Nephron (organoid): ENCODE results near the gene C8A.

Experiments
- H3K27ac Mint-ChIP-seq, 3 experiments: 2 replicates each; pipeline ENCODE4 v1.8.0; 2020; ENCODE audit warnings: mixed read lengths in 3 of 3, mild to moderate bottlenecking in 2 of 3, moderate library complexity in 1 of 3
- H3K27me3 Mint-ChIP-seq: 2 replicates; pipeline ENCODE4 v1.8.0; 2021; ENCODE audit warnings: low read depth, mild to moderate bottlenecking, moderate library complexity, mixed read lengths
- H3K36me3 Mint-ChIP-seq: 2 replicates; pipeline ENCODE4 v1.8.0; 2020; ENCODE audit warnings: low read depth, mixed read lengths
- H3K4me1 Mint-ChIP-seq: 2 replicates; pipeline ENCODE4 v1.8.0; 2020; ENCODE audit warnings: mixed read lengths
- H3K4me3 Mint-ChIP-seq, 3 experiments: 2 replicates each; pipeline ENCODE4 v1.8.0; 2020; ENCODE audit warnings: mild to moderate bottlenecking in 3 of 3, mixed read lengths in 3 of 3, moderate library complexity in 2 of 3
- H3K9me3 Mint-ChIP-seq: 2 replicates; pipeline ENCODE4 v1.8.0; 2020; ENCODE audit warnings: mixed read lengths
- CTCF ChIP-seq, 3 experiments: fragments of 200-600 bp; sonication (generic); IDR thresholded peaks; one replicate each; pipeline ENCODE4 v1.5.0; 2021; ENCODE audit warnings: antibody characterized with exemption in 3 of 3; ENCODE audit not compliant: unreplicated experiment in 3 of 3

C8A gene

DNA sequence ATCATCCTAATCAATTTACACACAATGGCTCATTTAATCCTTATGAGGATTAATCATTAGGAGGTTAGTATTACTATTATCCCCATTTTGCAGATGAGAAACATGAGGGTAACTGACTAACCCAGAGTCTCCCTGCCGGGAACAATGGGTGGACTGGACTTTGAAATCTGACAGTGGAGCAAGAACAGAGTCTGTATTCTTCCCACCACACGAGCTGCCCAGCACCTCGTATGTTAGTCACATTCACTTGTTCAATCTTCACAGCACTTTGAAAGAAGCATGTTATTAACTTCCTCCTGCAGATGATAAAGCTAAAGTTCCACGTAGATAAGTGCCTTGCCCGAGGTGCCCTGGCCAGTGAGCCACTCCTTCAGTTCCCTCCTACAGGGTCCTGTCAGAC, 98.8 kb downstream of the C8A start:
- Mint-ChIP-seq H3K36me3 (no peaks in the 10 kb centered on the region), H3K27me3 (peaks cover 26% of the 10 kb centered on the region), H3K4me3 (no peak overlapping the region), H3K4me1 (peaks cover 8% of the 10 kb centered on the region), H3K27ac (no peak overlapping the region), H3K9me3 (no peaks in the 10 kb centered on the region)
- no peak for TF ChIP-seq CTCF (IDR thresholded peaks at IDR 0.05; ENCODE audit: unreplicated experiment in 3 of 3)

DNA sequence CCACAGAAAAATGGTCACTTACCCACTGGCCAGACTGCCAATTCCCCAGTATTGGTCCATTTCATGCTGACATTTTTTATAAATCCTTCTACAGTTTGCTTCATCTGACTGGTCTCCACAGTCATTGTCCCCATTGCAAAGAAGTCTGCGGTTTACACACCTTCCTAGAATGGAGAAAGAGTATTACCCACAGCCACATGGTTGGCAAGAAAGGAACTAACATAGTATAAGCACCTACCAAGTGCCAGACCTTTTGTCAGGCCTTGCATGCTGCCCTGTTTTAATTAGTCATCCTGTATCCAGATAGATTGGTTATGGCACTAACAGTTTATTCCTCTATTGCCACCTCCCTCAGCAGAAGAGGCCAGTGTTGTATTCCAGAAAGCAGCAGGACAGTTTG, 100.1 kb downstream of the C8A start:
- H3K27me3 Mint-ChIP-seq: peaks cover 31% of the 10 kb centered on the region
- no peaks in the 10 kb centered on the region for H3K36me3 Mint-ChIP-seq
- H3K4me1 Mint-ChIP-seq: peaks cover 8% of the 10 kb centered on the region
- no peak overlapping the region for H3K4me3 Mint-ChIP-seq
- no peak for TF ChIP-seq CTCF (IDR thresholded peaks at IDR 0.05; ENCODE audit: unreplicated experiment in 3 of 3)
- H3K9me3 Mint-ChIP-seq: no peaks in the 10 kb centered on the region
- no peak overlapping the region for H3K27ac Mint-ChIP-seq

DNA sequence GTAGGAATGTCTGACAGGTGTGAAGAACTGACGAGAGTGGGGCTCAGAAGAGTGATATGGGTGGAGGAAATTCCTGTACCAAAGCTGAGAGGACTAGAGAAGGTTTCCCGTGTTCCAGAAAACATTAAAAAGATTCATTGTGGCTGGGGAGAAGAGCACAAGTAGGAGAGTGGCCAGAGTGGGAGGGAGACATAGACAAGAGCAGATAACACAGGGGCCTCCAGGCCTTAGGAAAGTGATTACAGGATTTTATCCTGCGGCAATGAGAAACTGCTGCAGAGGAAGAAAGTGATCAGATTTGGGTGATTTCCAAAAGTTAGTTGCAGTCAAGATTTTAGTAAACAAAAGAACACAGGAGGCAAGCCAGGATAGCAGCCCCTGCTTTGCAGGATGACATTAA, 103.3 kb downstream of the C8A start:
- H3K4me1 Mint-ChIP-seq: peaks cover 8% of the 10 kb centered on the region
- no peak for TF ChIP-seq CTCF (IDR thresholded peaks at IDR 0.05; ENCODE audit: unreplicated experiment in 3 of 3)
- H3K27me3 Mint-ChIP-seq: peaks cover 18% of the 10 kb centered on the region
- no peaks in the 10 kb centered on the region for H3K9me3 Mint-ChIP-seq
- H3K36me3 Mint-ChIP-seq: no peaks in the 10 kb centered on the region
- H3K4me3 Mint-ChIP-seq: no peak overlapping the region
- no peak overlapping the region for H3K27ac Mint-ChIP-seq

GRCh38 chr1:56958526-56958925, 103.9 kb downstream of the C8A start:
- TF ChIP-seq CTCF (IDR thresholded peaks at IDR 0.05; ENCODE audit: unreplicated experiment in 3 of 3): no peak
- Mint-ChIP-seq H3K36me3 (no peaks in the 10 kb centered on the region), H3K27me3 (peaks cover 18% of the 10 kb centered on the region), H3K4me3 (no peak overlapping the region), H3K4me1 (peaks cover 8% of the 10 kb centered on the region), H3K27ac (no peak overlapping the region), H3K9me3 (no peaks in the 10 kb centered on the region)

GRCh38 chr1:56961426-56961825, 106.8 kb downstream of the C8A start:
- Mint-ChIP-seq H3K9me3 (no peaks in the 10 kb centered on the region), H3K27ac (no peak overlapping the region), H3K27me3 (peaks cover 5% of the 10 kb centered on the region), H3K4me3 (no peak overlapping the region), H3K36me3 (no peaks in the 10 kb centered on the region), H3K4me1 (peaks cover 8% of the 10 kb centered on the region)
- no peak for TF ChIP-seq CTCF (IDR thresholded peaks at IDR 0.05; ENCODE audit: unreplicated experiment in 3 of 3)

DNA sequence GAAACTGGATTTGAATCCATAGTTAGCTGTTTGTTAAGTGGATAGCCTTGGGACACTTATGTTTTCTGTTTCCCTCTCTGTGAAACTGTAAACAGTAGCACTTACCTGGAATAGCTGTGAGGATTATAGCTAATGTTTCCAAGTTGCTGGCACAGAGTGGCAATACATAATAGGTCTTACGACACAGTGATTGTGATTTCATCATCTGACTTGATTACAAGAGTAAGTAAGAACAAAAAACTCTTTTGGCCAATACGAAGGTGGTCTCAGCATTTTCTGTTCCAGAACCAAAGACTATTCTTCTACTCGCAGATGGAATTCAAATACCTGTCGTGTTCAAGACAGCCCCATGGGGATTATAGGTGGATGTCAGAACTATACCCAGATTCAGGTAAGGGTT, 109.1 kb downstream of the C8A start:
- no peak overlapping the region for H3K27ac Mint-ChIP-seq

More for the DNA sequence above, 109.1 kb downstream of the C8A start:
- Mint-ChIP-seq H3K4me1 (no peaks in the 10 kb centered on the region), H3K4me3 (no peak overlapping the region), H3K27me3 (peaks cover 9% of the 10 kb centered on the region), H3K9me3 (no peaks in the 10 kb centered on the region), H3K36me3 (no peaks in the 10 kb centered on the region)
- TF ChIP-seq CTCF (IDR thresholded peaks at IDR 0.05; ENCODE audit: unreplicated experiment in 3 of 3): no peak
